ENCODE measurements around the gene ZC3HAV1.
"Not testable (repeated sequence)": the region's sequence is repeated elsewhere in the genome, so short reads cannot be mapped to it uniquely, and the experiment has no call there.

ZC3HAV1 gene

GRCh38 chr7:139059905-139060304, 49.6 kb downstream of the ZC3HAV1 start:
- no peak for DNase-seq (ENCODE audit: low read depth)
- TF ChIP-seq CTCF (IDR thresholded peaks at IDR 0.05; ENCODE audit: control insufficient read depth, insufficient read depth, low read depth, low read length, missing control alignments) = no peak
- H3K4me3 ChIP-seq (ENCODE audit: control insufficient read depth, low read depth, low read length) = no peak overlapping the region

- no peak for TF ChIP-seq CTCF (IDR thresholded peaks at IDR 0.05; ENCODE audit: control insufficient read depth, insufficient read depth, low read depth, low read length, missing control alignments)
- no peak for DNase-seq (ENCODE audit: low read depth)
- no peak overlapping the region for H3K4me3 ChIP-seq (ENCODE audit: control insufficient read depth, low read depth, low read length)
Observed at GRCh38 chr7:139058943-139059342, 50.6 kb downstream of the ZC3HAV1 start.

- no peak for TF ChIP-seq CTCF (IDR thresholded peaks at IDR 0.05; ENCODE audit: control insufficient read depth, insufficient read depth, low read depth, low read length, missing control alignments)
- no peak for DNase-seq (ENCODE audit: low read depth)
- H3K4me3 ChIP-seq (ENCODE audit: control insufficient read depth, low read depth, low read length) = no peak overlapping the region
Observed at GRCh38 chr7:139055674-139056073, 53.8 kb downstream of the ZC3HAV1 start.

- DNase-seq (ENCODE audit: low read depth); H3K4me3 ChIP-seq (ENCODE audit: control insufficient read depth, low read depth, low read length): not testable (repeated sequence)
Observed at GRCh38 chr7:139054656-139055055, 54.9 kb downstream of the ZC3HAV1 start.

- H3K4me3 ChIP-seq (ENCODE audit: control insufficient read depth, low read depth, low read length) = no peak overlapping the region
- DNase-seq (ENCODE audit: low read depth) = no peak
- TF ChIP-seq CTCF (IDR thresholded peaks at IDR 0.05; ENCODE audit: control insufficient read depth, insufficient read depth, low read depth, low read length, missing control alignments) = no peak
Observed at GRCh38 chr7:139054101-139054500, 55.4 kb downstream of the ZC3HAV1 start.

GRCh38 chr7:139051655-139052054, 57.9 kb downstream of the ZC3HAV1 start:
- no peak for TF ChIP-seq CTCF (IDR thresholded peaks at IDR 0.05; ENCODE audit: control insufficient read depth, insufficient read depth, low read depth, low read length, missing control alignments)
- no peak for DNase-seq (ENCODE audit: low read depth)
- H3K4me3 ChIP-seq (ENCODE audit: control insufficient read depth, low read depth, low read length) = no peak overlapping the region

- TF ChIP-seq CTCF (IDR thresholded peaks at IDR 0.05; ENCODE audit: control insufficient read depth, insufficient read depth, low read depth, low read length, missing control alignments) = no peak
- no peak for DNase-seq (ENCODE audit: low read depth)
- H3K4me3 ChIP-seq (ENCODE audit: control insufficient read depth, low read depth, low read length) = no peak overlapping the region
Observed at GRCh38 chr7:139049936-139050335, 59.6 kb downstream of the ZC3HAV1 start.

Data from AG09309 (cell line).